HL-60 (cell line): Measurements from ENCODE around the gene DUSP28.
A peak's percentile ranks its signal among the peaks of the same experiment; 100 is the strongest.

Experiments
- DNase-seq, 2 experiments: peaks; one replicate each; pipeline ENCODE4 v3.0.0-alpha.2; 2010 to 2020; ENCODE audit warnings: low read depth in 1 of 2, low spot score in 1 of 2
- H3K27ac ChIP-seq: fragments of 250-450 bp; sonication (Bioruptor Pico); replicated peaks from 2 replicates; pipeline ENCODE4 v1.5.1; 2020; ENCODE audit warnings: mild to moderate bottlenecking, moderate library complexity
- H3K27me3 ChIP-seq: fragments of 250-450 bp; sonication (Bioruptor Pico); 2 replicates; pipeline ENCODE4 v1.5.1; 2021; ENCODE audit warnings: mild to moderate bottlenecking, moderate library complexity; ENCODE audit not compliant: insufficient read depth, poor library complexity, severe bottlenecking
- H3K4me3 ChIP-seq: replicated peaks from 2 replicates; pipeline ENCODE4 v1.5.1; 2011; ENCODE audit warnings: mild to moderate bottlenecking, control low read depth, low read length; ENCODE audit not compliant: insufficient read depth
- CTCF ChIP-seq: IDR thresholded peaks from one replicate; pipeline ENCODE4 v1.5.1; 2011; ENCODE audit warnings: low read length, control low read depth, inconsistent platforms; ENCODE audit not compliant: insufficient read depth
- GABPA ChIP-seq: IDR thresholded peaks from 2 replicates; pipeline ENCODE4 v1.6.1; 2012; ENCODE audit warnings: low read depth
- POLR2AphosphoS5 ChIP-seq: IDR thresholded peaks from 2 replicates; pipeline ENCODE4 v1.6.1; 2012; ENCODE audit warnings: low read depth
- REST ChIP-seq: IDR thresholded peaks from 2 replicates; pipeline ENCODE4 v1.6.1; 2012; ENCODE audit warnings: low read depth; ENCODE audit not compliant: insufficient replicate concordance
- SPI1 ChIP-seq: IDR thresholded peaks from 2 replicates; pipeline ENCODE4 v1.6.1; 2012; ENCODE audit warnings: low read depth, mild to moderate bottlenecking, borderline replicate concordance

Gene DUSP28

GRCh38 chr2:240569523-240569997, 9.4 kb downstream of the DUSP28 start:
- TF ChIP-seq REST (no peak), POLR2AphosphoS5 (no peak)
- H3K27ac ChIP-seq, result peak overlapping the region; percentile 37
- peak overlapping the region; percentile 58 for H3K4me3 ChIP-seq
- no peaks in the 10 kb centered on the region for H3K27me3 ChIP-seq
- no peak for DNase-seq

- Histone ChIP-seq H3K27ac (no peak overlapping the region), H3K27me3 (no peaks in the 10 kb centered on the region), H3K4me3 (no peak overlapping the region)
- no peak for TF ChIP-seq GABPA
- TF ChIP-seq SPI1, result no peak
- no peak for TF ChIP-seq CTCF
- no peak for TF ChIP-seq POLR2AphosphoS5
- no peak for TF ChIP-seq REST
- DNase-seq, result no peak
Measured at GRCh38 chr2:240569998-240570530, 9.9 kb downstream of the DUSP28 start.

GRCh38 chr2:240570531-240571313, 10.6 kb downstream of the DUSP28 start:
- no peak for DNase-seq
- H3K27ac ChIP-seq, result no peak overlapping the region
- no peak overlapping the region for H3K4me3 ChIP-seq
- H3K27me3 ChIP-seq, result no peaks in the 10 kb centered on the region
- TF ChIP-seq REST, result no peak
- TF ChIP-seq SPI1, result no peak
- no peak for TF ChIP-seq CTCF
- TF ChIP-seq POLR2AphosphoS5, result no peak
- TF ChIP-seq GABPA, result no peak
